Measurements from ENCODE around the gene CFAP57. TPM values are rescaled to one million over a fixed set of nuclear protein-coding genes. Genes with fewer than 3 reads are reported as not detected.

The CFAP57 gene
- total RNA-seq, 2 donors from 2014 or later, result 0.12 TPM; not detected in 1

DNA sequence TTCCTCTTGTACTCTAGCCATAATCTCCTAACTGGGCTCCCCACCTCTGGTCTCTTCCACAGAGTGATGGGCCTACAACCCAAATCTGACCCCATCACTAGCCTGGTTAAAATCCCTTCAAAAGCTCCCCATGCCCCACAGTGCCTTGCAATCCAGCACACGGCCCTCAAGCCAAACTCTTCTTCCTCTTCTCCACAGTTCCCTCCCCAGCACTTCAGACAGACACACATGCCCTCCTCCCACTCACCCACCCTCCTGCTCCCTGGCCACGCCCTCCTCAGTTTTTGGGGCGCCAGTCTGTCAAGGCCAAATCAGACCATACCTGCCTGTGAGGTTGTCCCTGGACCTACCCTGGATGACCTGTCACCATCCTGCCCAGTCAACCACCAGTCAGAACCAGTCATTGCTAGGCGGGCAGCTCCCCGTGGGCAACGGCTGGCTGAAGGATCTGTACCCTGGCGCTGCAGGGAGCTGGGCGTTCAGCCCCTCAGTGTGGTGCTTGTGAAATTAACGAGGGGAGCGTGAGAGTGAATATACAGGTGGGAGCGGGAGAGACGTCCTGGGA, 112.5 kb downstream of the CFAP57 start:
- no peaks in the 10 kb centered on the region for H3K9me3 ChIP-seq
- no peaks in the 10 kb centered on the region for H3K4me1 ChIP-seq
- TF ChIP-seq, protein P1, sequence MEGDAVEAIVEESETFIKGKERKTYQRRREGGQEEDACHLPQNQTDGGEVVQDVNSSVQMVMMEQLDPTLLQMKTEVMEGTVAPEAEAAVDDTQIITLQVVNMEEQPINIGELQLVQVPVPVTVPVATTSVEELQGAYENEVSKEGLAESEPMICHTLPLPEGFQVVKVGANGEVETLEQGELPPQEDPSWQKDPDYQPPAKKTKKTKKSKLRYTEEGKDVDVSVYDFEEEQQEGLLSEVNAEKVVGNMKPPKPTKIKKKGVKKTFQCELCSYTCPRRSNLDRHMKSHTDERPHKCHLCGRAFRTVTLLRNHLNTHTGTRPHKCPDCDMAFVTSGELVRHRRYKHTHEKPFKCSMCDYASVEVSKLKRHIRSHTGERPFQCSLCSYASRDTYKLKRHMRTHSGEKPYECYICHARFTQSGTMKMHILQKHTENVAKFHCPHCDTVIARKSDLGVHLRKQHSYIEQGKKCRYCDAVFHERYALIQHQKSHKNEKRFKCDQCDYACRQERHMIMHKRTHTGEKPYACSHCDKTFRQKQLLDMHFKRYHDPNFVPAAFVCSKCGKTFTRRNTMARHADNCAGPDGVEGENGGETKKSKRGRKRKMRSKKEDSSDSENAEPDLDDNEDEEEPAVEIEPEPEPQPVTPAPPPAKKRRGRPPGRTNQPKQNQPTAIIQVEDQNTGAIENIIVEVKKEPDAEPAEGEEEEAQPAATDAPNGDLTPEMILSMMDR (IDR thresholded peaks at IDR 0.05), result no peak
- no peaks in the 10 kb centered on the region for H3K36me3 ChIP-seq
- H3K27me3 ChIP-seq, result no peaks in the 10 kb centered on the region
- H3K27ac ChIP-seq, result no peak overlapping the region
- H3K4me3 ChIP-seq, result no peak overlapping the region
- no peak for DNase-seq (ENCODE audit: low spot score)

DNA sequence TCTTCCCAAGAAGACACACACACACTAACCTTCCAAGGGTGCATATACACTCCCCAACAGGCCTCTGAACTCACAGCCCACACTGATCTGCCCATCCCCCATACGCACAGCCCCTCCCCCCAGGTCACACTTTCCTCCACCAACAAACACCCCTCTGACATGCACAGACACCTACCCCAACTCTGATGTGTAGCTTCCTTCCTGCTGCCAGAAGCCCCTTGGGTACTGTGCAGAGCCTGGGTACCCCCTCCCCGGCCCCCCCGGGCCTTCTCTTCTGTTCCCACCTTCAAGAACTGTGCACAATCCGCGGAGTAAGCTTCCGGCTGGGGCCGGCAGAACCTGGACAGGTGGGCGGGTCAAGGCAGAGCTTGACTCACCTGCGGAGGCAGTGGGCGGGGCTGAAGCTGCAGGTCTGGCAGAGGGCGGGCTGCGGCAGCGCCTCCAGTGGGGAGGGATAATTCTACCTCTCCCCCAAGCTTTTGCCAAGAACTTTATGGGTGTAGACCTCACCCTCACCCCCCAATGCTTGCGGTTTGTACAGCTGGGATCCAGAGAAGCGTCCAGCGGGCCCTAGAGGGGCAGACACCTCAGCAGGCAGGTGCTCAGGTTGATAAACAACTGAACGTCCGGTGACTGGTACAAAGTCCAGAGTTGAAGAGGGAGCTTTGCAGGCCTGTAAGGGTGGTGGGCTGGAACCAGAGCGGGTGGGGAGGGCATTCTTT, 113.3 kb downstream of the CFAP57 start, which contains the start of gene C1orf210:
Gene C1orf210 (minus strand): TSS at position 313 of the 722 bp plus-strand sequence. CDS start 2,311 bp downstream, outside the sequence.
- no peak for DNase-seq (ENCODE audit: low spot score)
- TF ChIP-seq, protein P1 (IDR thresholded peaks at IDR 0.05), result no peak
- H3K27ac ChIP-seq, result no peak within 1 kb of the TSS
- no peaks in the 10 kb centered on the region for H3K27me3 ChIP-seq
- no peak within 1 kb of the TSS for H3K4me3 ChIP-seq
- no peaks in the 10 kb centered on the region for H3K9me3 ChIP-seq
- no peaks in the 10 kb centered on the region for H3K4me1 ChIP-seq
- H3K36me3 ChIP-seq, result no peaks in the 10 kb centered on the region

DNA sequence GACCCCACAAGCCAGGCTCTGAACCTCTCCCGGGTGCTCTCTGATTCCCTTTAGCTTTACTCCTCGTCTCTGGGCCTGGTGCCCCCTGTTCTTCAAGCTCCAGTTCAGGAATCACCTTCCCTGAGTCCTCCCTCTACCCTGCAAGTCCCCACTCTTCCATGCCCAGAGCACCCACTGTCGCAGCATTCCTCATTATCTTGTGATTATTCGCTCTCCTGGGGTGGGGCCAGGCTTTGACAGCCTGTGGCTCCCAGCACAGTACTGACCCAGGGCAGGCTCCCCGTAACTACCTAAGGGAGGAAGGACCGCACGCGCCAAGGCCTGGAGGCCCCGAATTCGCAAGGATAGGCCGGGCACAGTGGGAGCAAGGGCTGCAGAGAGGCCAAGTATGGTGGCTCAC, 114.0 kb downstream of the CFAP57 start:
- DNase-seq (ENCODE audit: low spot score), result no peak

DNA sequence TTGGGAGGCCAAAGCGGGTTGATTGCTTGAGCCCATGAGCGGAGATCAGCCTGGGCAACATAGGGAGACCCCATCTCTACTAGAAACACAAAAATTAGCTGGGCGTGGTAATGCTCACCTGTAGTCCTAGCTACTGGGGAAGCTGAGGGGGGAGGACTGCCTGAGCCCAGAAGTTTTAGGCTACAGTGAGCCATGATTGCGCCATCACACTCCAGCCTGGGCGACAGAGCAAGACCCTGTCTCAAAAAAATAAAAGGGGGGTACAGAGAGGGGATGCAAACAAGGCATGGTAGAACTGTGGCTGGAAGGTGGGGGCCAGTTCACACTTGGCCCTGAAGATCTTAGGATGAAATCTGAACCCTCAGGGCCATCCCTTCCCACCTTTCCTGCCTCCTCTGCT, 114.4 kb downstream of the CFAP57 start:
- Histone ChIP-seq H3K4me3 (no peak overlapping the region), H3K27me3 (no peaks in the 10 kb centered on the region), H3K9me3 (no peaks in the 10 kb centered on the region), H3K4me1 (no peaks in the 10 kb centered on the region), H3K36me3 (no peaks in the 10 kb centered on the region), H3K27ac (no peak overlapping the region)
- TF ChIP-seq, protein P1 (IDR thresholded peaks at IDR 0.05), result no peak
- DNase-seq (ENCODE audit: low spot score), result no peak

More for the DNA sequence above, 114.0 kb downstream of the CFAP57 start:
- Histone ChIP-seq H3K9me3 (no peaks in the 10 kb centered on the region), H3K27me3 (no peaks in the 10 kb centered on the region), H3K4me1 (no peaks in the 10 kb centered on the region), H3K36me3 (no peaks in the 10 kb centered on the region), H3K4me3 (no peak overlapping the region), H3K27ac (no peak overlapping the region)
- TF ChIP-seq, protein P1 (IDR thresholded peaks at IDR 0.05), result no peak

DNA sequence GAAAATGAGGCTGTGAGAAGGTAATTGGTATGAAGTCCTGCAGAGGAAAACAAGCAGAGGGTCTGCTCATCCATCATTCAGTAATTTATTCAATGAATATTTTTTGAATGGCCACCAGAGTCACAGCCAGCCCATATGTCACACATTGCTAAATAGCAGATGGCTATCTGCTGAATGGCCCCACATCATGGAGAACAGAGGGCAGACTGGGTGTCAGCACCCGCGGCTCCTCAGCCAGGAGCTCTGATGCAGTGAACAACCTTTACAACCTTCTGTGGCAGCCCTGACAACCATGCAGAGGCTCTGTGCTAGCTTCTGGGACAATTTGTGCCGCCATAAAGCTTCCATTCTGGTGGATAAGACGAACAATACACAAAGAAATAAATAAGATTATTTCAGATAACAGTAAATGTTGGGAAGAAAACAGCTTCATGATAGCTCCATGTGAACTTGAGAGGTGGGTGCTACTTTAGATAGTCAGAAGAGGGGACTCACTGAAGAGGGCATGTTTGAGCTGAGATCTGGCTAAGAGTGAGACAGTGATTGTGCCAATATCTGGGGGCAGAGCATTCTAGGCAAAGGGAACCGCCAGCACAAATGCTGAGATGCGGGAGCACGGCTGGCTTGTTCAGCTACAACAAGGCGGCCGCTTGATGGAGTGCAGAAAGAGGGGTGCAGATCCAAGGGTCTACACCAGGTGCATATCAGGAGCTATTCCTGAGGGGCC, 116.1 kb downstream of the CFAP57 start:
- Histone ChIP-seq H3K4me1 (no peaks in the 10 kb centered on the region), H3K9me3 (no peaks in the 10 kb centered on the region), H3K27me3 (no peaks in the 10 kb centered on the region), H3K4me3 (no peak overlapping the region), H3K27ac (no peak overlapping the region), H3K36me3 (no peaks in the 10 kb centered on the region)
- no peak for DNase-seq (ENCODE audit: low spot score)
- TF ChIP-seq, protein P1 (IDR thresholded peaks at IDR 0.05), result no peak
